ENCODE measurements around the gene CHRNA3. TPM values are rescaled to one million over a fixed set of nuclear protein-coding genes. Genes with fewer than 3 reads are reported as not detected.
"Not testable (repeated sequence)": the region's sequence is repeated elsewhere in the genome, so short reads cannot be mapped to it uniquely, and the experiment has no call there.

Gene CHRNA3
- total RNA-seq, 2 donors from 2014 or later: 0.06 to 2.3 TPM

- intact Hi-C loops (cut with DNase I): no loop called here
- no peak for ATAC-seq
- no peak for DNase-seq
Measured at GRCh38 chr15:78621810-78622402, 1.1 kb upstream of the CHRNA3 start.

GRCh38 chr15:78620021-78620526 lies 722 bp downstream of the CHRNA3 start:
- intact Hi-C loops (cut with DNase I): no loop called here
- no peak for DNase-seq
- ATAC-seq: peak; percentile 22 to 35

GRCh38 chr15:78619022-78619950 lies 1.5 kb downstream of the CHRNA3 start:
- ATAC-seq (no peak), DNase-seq (no peak)
- intact Hi-C loops (cut with DNase I): loop anchor here in 1 of 2 donors (5.0 kb wide), 1 partner anchor 88 kb away; no protein-coding TSS in a partner anchor

GRCh38 chr15:78618490-78618934 lies 2.3 kb downstream of the CHRNA3 start:
- intact Hi-C loops (cut with DNase I): loop anchor here (1.0 to 5.0 kb wide), 2 partner anchors 89 to 91 kb away; no protein-coding TSS in a partner anchor
- peak; percentile 74 to 90 for ATAC-seq
- DNase-seq: peak; percentile 87

GRCh38 chr15:78618064-78618463 lies 2.7 kb downstream of the CHRNA3 start:
- intact Hi-C loops (cut with DNase I): loop anchor here (1.0 to 5.0 kb wide), 2 partner anchors 89 to 91 kb away; no protein-coding TSS in a partner anchor
- ATAC-seq (no peak), DNase-seq (no peak)

- DNase-seq: no peak
- no peak for ATAC-seq
- intact Hi-C loops (cut with DNase I): loop anchor here in 1 of 2 donors (5.0 kb wide), 1 partner anchor 90 kb away; no protein-coding TSS in a partner anchor
Measured at GRCh38 chr15:78617516-78617915, 3.3 kb downstream of the CHRNA3 start.

- intact Hi-C loops (cut with DNase I): loop anchor here in 1 of 2 donors (5.0 kb wide), 1 partner anchor 90 kb away; no protein-coding TSS in a partner anchor
- ATAC-seq: no peak
- no peak for DNase-seq
Measured at GRCh38 chr15:78617076-78617475, 3.7 kb downstream of the CHRNA3 start.

- DNase-seq: no peak
- intact Hi-C loops (cut with DNase I): loop anchor here in 1 of 2 donors (5.0 kb wide), 1 partner anchor 91 kb away; no protein-coding TSS in a partner anchor
- ATAC-seq: no peak
Measured at GRCh38 chr15:78616506-78616905, 4.3 kb downstream of the CHRNA3 start.

GRCh38 chr15:78615151-78615589 lies 5.6 kb downstream of the CHRNA3 start:
- ATAC-seq (no peak), DNase-seq (no peak)
- intact Hi-C loops (cut with DNase I): loop anchor here in 1 of 2 donors (5.0 kb wide), 1 partner anchor 92 kb away; no protein-coding TSS in a partner anchor

GRCh38 chr15:78614021-78614420 lies 6.8 kb downstream of the CHRNA3 start:
- intact Hi-C loops (cut with DNase I): no loop called here
- DNase-seq: no peak
- no peak for ATAC-seq

- DNase-seq; ATAC-seq; intact Hi-C loops (cut with DNase I): not testable (repeated sequence)
Measured at GRCh38 chr15:78609551-78609950, 11.2 kb downstream of the CHRNA3 start.

GRCh38 chr15:78605680-78606079 lies 15.1 kb downstream of the CHRNA3 start:
- DNase-seq (no peak), ATAC-seq (no peak)
- intact Hi-C loops (cut with DNase I): no loop called here

- intact Hi-C loops (cut with DNase I): no loop called here
- no peak for DNase-seq
- no peak for ATAC-seq
Measured at GRCh38 chr15:78605201-78605600, 15.6 kb downstream of the CHRNA3 start.

GRCh38 chr15:78604420-78604819 lies 16.4 kb downstream of the CHRNA3 start:
- no peak for DNase-seq
- no peak for ATAC-seq
- intact Hi-C loops (cut with DNase I): no loop called here

- ATAC-seq (no peak), DNase-seq (no peak)
- intact Hi-C loops (cut with DNase I): no loop called here
Measured at GRCh38 chr15:78603467-78603866, 17.3 kb downstream of the CHRNA3 start.

GRCh38 chr15:78599189-78599588 lies 21.6 kb downstream of the CHRNA3 start:
- ATAC-seq (no peak), DNase-seq (no peak)
- intact Hi-C loops (cut with DNase I): no loop called here

GRCh38 chr15:78598348-78598747 lies 22.4 kb downstream of the CHRNA3 start:
- DNase-seq (no peak), ATAC-seq (no peak)
- intact Hi-C loops (cut with DNase I): no loop called here

GRCh38 chr15:78597583-78597982 lies 23.2 kb downstream of the CHRNA3 start:
- no peak for DNase-seq
- ATAC-seq: no peak
- intact Hi-C loops (cut with DNase I): no loop called here

- ATAC-seq: no peak
- DNase-seq: no peak
- intact Hi-C loops (cut with DNase I): no loop called here
Measured at GRCh38 chr15:78574944-78575343, 45.9 kb downstream of the CHRNA3 start.

- intact Hi-C loops (cut with DNase I): no loop called here
- no peak for DNase-seq
- no peak for ATAC-seq
Measured at GRCh38 chr15:78573416-78573815, 47.4 kb downstream of the CHRNA3 start.
